GM19372 (cell line): Measurements from ENCODE around the gene UBE2V1.

Experiments
- ATAC-seq: cut with Tn5 transposase; IDR thresholded peaks from one replicate; pipeline ENCODE4 v1.9.1; 2021; ENCODE audit warnings: mild to moderate bottlenecking, low read depth, moderate library complexity; ENCODE audit not compliant: unreplicated experiment

UBE2V1 gene

DNA sequence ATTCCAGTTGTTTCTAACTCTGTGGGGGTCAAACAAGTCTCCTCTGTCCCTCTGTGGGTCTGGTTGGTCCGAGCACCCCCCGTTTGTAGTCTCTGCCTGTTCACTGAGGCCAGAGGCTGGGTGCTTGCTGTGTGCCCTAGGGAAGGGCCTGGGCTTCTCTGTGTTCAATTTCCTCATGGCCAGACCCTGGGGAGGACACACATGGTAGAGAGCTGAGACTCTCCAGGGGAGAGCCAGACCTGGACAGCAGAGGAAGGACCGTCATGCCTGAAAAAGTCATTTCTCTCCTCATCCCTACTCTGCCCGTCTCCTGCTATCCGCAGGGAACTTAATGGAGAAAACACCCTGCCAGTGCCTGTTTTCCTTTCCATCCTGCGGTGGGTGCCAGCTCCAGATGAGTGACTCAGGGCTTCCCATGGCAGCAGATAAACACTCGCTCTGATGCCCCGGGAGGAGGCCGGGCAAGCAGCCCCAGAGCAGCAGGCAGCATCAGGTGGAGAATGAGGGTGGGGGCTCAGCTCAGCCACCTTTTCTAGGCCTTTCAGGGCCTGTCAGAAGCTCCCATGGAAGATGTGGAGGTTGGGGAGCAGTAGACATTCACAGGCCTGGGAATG lies 78.3 kb downstream of the UBE2V1 start:
- ATAC-seq: no peak

- no peak for ATAC-seq
Measured at GRCh38 chr20:50032955-50033666, 79.8 kb downstream of the UBE2V1 start.
